SK-N-SH treated with all-trans-retinoic acid at 6 μM for 48 hours (cell line): ENCODE results near the gene SEC11A.

Experiments used
- ATAC-seq: fragments of 200-7000 bp; cut with Tn5 transposase; 3 replicates; pipeline ENCODE4 v1.9.1; 2020; ENCODE audit warnings: mild to moderate bottlenecking, moderate library complexity
- ARNTL ChIP-seq: fragments of 450-650 bp; formaldehyde crosslinking; IDR thresholded peaks from 2 replicates; pipeline ENCODE4 v1.5.0; 2020; ENCODE audit warnings: low read depth, mild to moderate bottlenecking, moderate library complexity, borderline replicate concordance
- BACH2 ChIP-seq: fragments of 250-450 bp; sonication (Bioruptor Pico); IDR thresholded peaks from 2 replicates; pipeline ENCODE4 v1.9.0; 2021; ENCODE audit warnings: mild to moderate bottlenecking, borderline replicate concordance
- CREB5 ChIP-seq: fragments of 250-450 bp; sonication (Bioruptor Pico); IDR thresholded peaks from 2 replicates; pipeline ENCODE4 v1.5.1; 2020; ENCODE audit warnings: low read depth, mild to moderate bottlenecking, moderate library complexity
- CSDC2 ChIP-seq: fragments of 250-450 bp; sonication (Bioruptor Pico); IDR thresholded peaks from 2 replicates; pipeline ENCODE4 v1.5.0; 2020; ENCODE audit warnings: mild to moderate bottlenecking, moderate library complexity
- CSRNP3 ChIP-seq: fragments of 250-450 bp; sonication (Bioruptor Pico); IDR thresholded peaks from 2 replicates; pipeline ENCODE4 v1.5.1; 2021; ENCODE audit warnings: mild to moderate bottlenecking, moderate library complexity
- GLIS3 ChIP-seq: fragments of 250-450 bp; sonication (Bioruptor Pico); IDR thresholded peaks from 2 replicates; pipeline ENCODE4 v1.5.0; 2020; ENCODE audit warnings: mild to moderate bottlenecking, moderate library complexity
- ISL1 ChIP-seq: fragments of 250-450 bp; sonication (Bioruptor Pico); IDR thresholded peaks from 2 replicates; pipeline ENCODE4 v2.1.2; 2022; ENCODE audit warnings: mild to moderate bottlenecking, moderate library complexity
- PATZ1 ChIP-seq: fragments of 250-450 bp; sonication (Bioruptor Pico); IDR thresholded peaks from 2 replicates; pipeline ENCODE4 v1.8.0; 2020; ENCODE audit warnings: mild to moderate bottlenecking, moderate library complexity, borderline replicate concordance
- POU6F1 ChIP-seq: fragments of 250-450 bp; sonication (Bioruptor Pico); IDR thresholded peaks from 2 replicates; pipeline ENCODE4 v1.8.0; 2021; ENCODE audit warnings: low read depth, mild to moderate bottlenecking, moderate library complexity, borderline replicate concordance
- PPARA ChIP-seq: fragments of 250-450 bp; sonication (Bioruptor Pico); IDR thresholded peaks from 2 replicates; pipeline ENCODE4 v1.5.0; 2020; ENCODE audit warnings: mild to moderate bottlenecking, borderline replicate concordance
- RARB ChIP-seq: fragments of 250-450 bp; sonication (Bioruptor Pico); IDR thresholded peaks from 2 replicates; pipeline ENCODE4 v1.8.0; 2021; ENCODE audit warnings: mild to moderate bottlenecking, moderate library complexity
- SNAI2 ChIP-seq: fragments of 250-450 bp; sonication (Bioruptor Pico); IDR thresholded peaks from 2 replicates; pipeline ENCODE4 v1.5.0; 2020; ENCODE audit warnings: mild to moderate bottlenecking, moderate library complexity
- TCF4 ChIP-seq: fragments of 250-450 bp; sonication (Bioruptor Pico); IDR thresholded peaks from 2 replicates; pipeline ENCODE4 v1.8.0; 2021; ENCODE audit warnings: mild to moderate bottlenecking, moderate library complexity, borderline replicate concordance
- TOX ChIP-seq: fragments of 250-450 bp; sonication (Bioruptor Pico); IDR thresholded peaks from 2 replicates; pipeline ENCODE4 v1.8.0; 2021; ENCODE audit warnings: mild to moderate bottlenecking, moderate library complexity, borderline replicate concordance
- TSHZ2 ChIP-seq: fragments of 250-450 bp; sonication (Bioruptor Pico); IDR thresholded peaks from 2 replicates; pipeline ENCODE4 v1.5.0; 2020; ENCODE audit warnings: mild to moderate bottlenecking, moderate library complexity
- ZC3H10 ChIP-seq: fragments of 250-450 bp; sonication (Bioruptor Pico); IDR thresholded peaks from 2 replicates; pipeline ENCODE4 v1.5.1; 2021; ENCODE audit warnings: mild to moderate bottlenecking, moderate library complexity
- ZFP3 ChIP-seq: fragments of 250-450 bp; sonication (Bioruptor Pico); IDR thresholded peaks from 2 replicates; pipeline ENCODE4 v1.5.0; 2020; ENCODE audit warnings: mild to moderate bottlenecking, moderate library complexity
- ZFP30 ChIP-seq: fragments of 450-650 bp; formaldehyde crosslinking; IDR thresholded peaks from 2 replicates; pipeline ENCODE4 v1.5.0; 2022; ENCODE audit warnings: mild to moderate bottlenecking, moderate library complexity
- ZNF565 ChIP-seq: fragments of 450-650 bp; formaldehyde crosslinking; conservative IDR thresholded peaks from 2 replicates; pipeline ENCODE4 v1.5.0; 2020; ENCODE audit warnings: low read depth, mild to moderate bottlenecking, moderate library complexity
- ZNF8 ChIP-seq: fragments of 450-650 bp; formaldehyde crosslinking; IDR thresholded peaks from 2 replicates; pipeline ENCODE4 v1.5.0; 2020; ENCODE audit warnings: mild to moderate bottlenecking, moderate library complexity

SEC11A gene

GRCh38 chr15:84653910-84654688 is 61.8 kb downstream of the SEC11A start, which contains the start of gene WDR73:
Gene WDR73 (minus strand): TSS chr15:84654283. CDS start chr15:84654274, 9 bp downstream.
- TF ChIP-seq GLIS3 (0 out of 2 replicates have a peak, but pooled peaks have one; percentile 56), POU6F1 (0 out of 2 replicates have a peak, but pooled peaks have one; percentile 58), BACH2 (no peak), TSHZ2 (CRISPR knock-in tag) (no peak; the same call in 1 of the 2 replicates), CSRNP3 (no peak), SNAI2 (CRISPR knock-in tag) (no peak), PPARA (CRISPR knock-in tag) (no peak), ZNF565 (CRISPR knock-in tag) (no peak), ZC3H10 (CRISPR knock-in tag) (no peak), TCF4 (CRISPR knock-in tag) (no peak), CSDC2 (CRISPR knock-in tag) (0 out of 2 replicates have a peak, but pooled peaks have one; percentile 1), ZFP3 (0 out of 2 replicates have a peak, but pooled peaks have one; percentile 46), PATZ1 (no peak), TOX (no peak)
- ATAC-seq, result peak; percentile 88

GRCh38 chr15:84653584-84653909 is 62.4 kb downstream of the SEC11A start:
- no peak for TF ChIP-seq GLIS3
- no peak for TF ChIP-seq CREB5 (CRISPR knock-in tag)
- no peak for TF ChIP-seq ARNTL (CRISPR knock-in tag)
- 0 out of 2 replicates have a peak, but pooled peaks have one; percentile 24 for TF ChIP-seq ZFP3
- peak; percentile 58; the same call in 1 of the 2 replicates for TF ChIP-seq CSDC2 (CRISPR knock-in tag)
- no peak for TF ChIP-seq CSRNP3
- ATAC-seq, result no peak

GRCh38 chr15:84649706-84650105 is 66.2 kb downstream of the SEC11A start:
- no peak for ATAC-seq
- no peak for TF ChIP-seq TSHZ2 (CRISPR knock-in tag)
- TF ChIP-seq ZFP30, result no peak
- TF ChIP-seq ISL1 (CRISPR knock-in tag), result no peak
- TF ChIP-seq TCF4 (CRISPR knock-in tag), result no peak
- no peak for TF ChIP-seq RARB (CRISPR knock-in tag)
- TF ChIP-seq CREB5 (CRISPR knock-in tag), result no peak
- no peak for TF ChIP-seq POU6F1
- no peak for TF ChIP-seq ZNF8 (CRISPR knock-in tag)
